SK-N-SH (cell line): Measurements from ENCODE around the gene KNCN. TPM values are rescaled to one million over a fixed set of nuclear protein-coding genes. Genes with fewer than 3 reads are reported as not detected.

ENCODE experiments used
- CTCF ChIA-PET: fragments of 300-600, 350-600 bp; formaldehyde crosslinking; extraction: SDS; loops from one replicate; lab custom pipeline; 2021; lab: Yijun Ruan, JAX
- POLR2A ChIA-PET: fragments of 350-600 bp; sonication (Branson Sonifier 250); formaldehyde crosslinking; extraction: SDS; loops from one replicate; lab custom pipeline; 2020; ENCODE audit warnings: antibody characterized with exemption, inconsistent platforms; lab: Yijun Ruan, JAX
- DNase-seq: peaks from one replicate; pipeline ENCODE4 v3.0.0; 2012
- H2AFZ ChIP-seq: fragments of 200-600 bp; sonication (generic); 2 replicates; pipeline ENCODE4 v1.8.1; 2016; ENCODE audit warnings: antibody characterized with exemption, mild to moderate bottlenecking, low read depth
- H3F3A ChIP-seq: fragments of 200-600 bp; sonication (generic); replicated peaks from 2 replicates; pipeline ENCODE3; 2016; ENCODE audit warnings: antibody characterized with exemption, mild to moderate bottlenecking; ENCODE audit not compliant: insufficient read depth
- H3K27ac ChIP-seq, 2 experiments: fragments of 200-500 bp in 1 of 2; fragments of 200-600 bp in 1 of 2; sonication (Bioruptor generic) in 1 of 2; sonication (generic), shearing (Covaris generic) in 1 of 2; 2 replicates each; pipeline versions ENCODE4 v1.5.1 to v1.6.1; 2014 to 2016; ENCODE audit warnings: low read depth in 2 of 2, inconsistent platforms in 1 of 2, low read length in 1 of 2, mild to moderate bottlenecking in 1 of 2, mixed read lengths in 1 of 2
- H3K27me3 ChIP-seq: fragments of 200-600 bp; sonication (generic), shearing (Covaris generic); 2 replicates; pipeline ENCODE4 v1.6.1; 2016; ENCODE audit warnings: mixed run types; ENCODE audit not compliant: insufficient read depth
- H3K36me3 ChIP-seq, 2 experiments: fragments of 200-500 bp in 1 of 2; fragments of 200-600 bp in 1 of 2; sonication (Bioruptor generic) in 1 of 2; sonication (generic) in 1 of 2; replicated peaks in 1 of 2; 2 replicates each; pipeline versions ENCODE3 to v1.5.1; 2014 to 2016; ENCODE audit warnings: low read length in 1 of 2, mild to moderate bottlenecking in 1 of 2; ENCODE audit not compliant: insufficient read depth in 2 of 2, control insufficient read depth in 1 of 2
- H3K4me1 ChIP-seq, 2 experiments: fragments of 200-500 bp in 1 of 2; fragments of 200-600 bp in 1 of 2; sonication (Bioruptor generic) in 1 of 2; sonication (generic), shearing (Covaris generic) in 1 of 2; 2 replicates each; pipeline versions ENCODE4 v1.5.1 to v1.6.1; 2014 to 2016; ENCODE audit warnings: low read depth in 1 of 2, low read length in 1 of 2, mixed run types in 1 of 2; ENCODE audit not compliant: insufficient read depth in 2 of 2, control insufficient read depth in 1 of 2
- H3K4me2 ChIP-seq: fragments of 200-600 bp; sonication (generic), shearing (Covaris generic); 2 replicates; pipeline ENCODE4 v1.6.1; 2017; ENCODE audit warnings: mixed run types
- H3K4me3 ChIP-seq, 2 experiments: fragments of 200-500 bp in 1 of 2; fragments of 200-600 bp in 1 of 2; sonication (Bioruptor generic) in 1 of 2; sonication (generic), shearing (Covaris generic) in 1 of 2; 2 replicates each; pipeline versions ENCODE4 v1.5.1 to v1.8.1; 2014 to 2016; ENCODE audit warnings: low read depth in 2 of 2, inconsistent platforms in 1 of 2, low read length in 1 of 2, mild to moderate bottlenecking in 1 of 2, mixed read lengths in 1 of 2, moderate library complexity in 1 of 2
- H3K79me2 ChIP-seq: fragments of 200-600 bp; sonication (generic); 2 replicates; pipeline ENCODE4 v1.8.1; 2017; ENCODE audit warnings: mild to moderate bottlenecking; ENCODE audit not compliant: insufficient read depth
- H3K9ac ChIP-seq: fragments of 200-600 bp; sonication (generic); 2 replicates; pipeline ENCODE4 v1.6.1; 2017; ENCODE audit warnings: mixed run types
- H3K9me2 ChIP-seq: fragments of 200-600 bp; sonication (generic); 2 replicates; pipeline ENCODE4 v1.6.1; 2017; ENCODE audit warnings: mixed run types
- H3K9me3 ChIP-seq: fragments of 200-600 bp; sonication (generic); 2 replicates; pipeline ENCODE4 v1.6.1; 2017; ENCODE audit warnings: mixed run types, mild to moderate bottlenecking, moderate library complexity
- H4K20me1 ChIP-seq: fragments of 200-600 bp; sonication (generic); 2 replicates; pipeline ENCODE4 v1.6.1; 2017; ENCODE audit warnings: mild to moderate bottlenecking, mixed run types; ENCODE audit not compliant: insufficient read depth
- CHD2 ChIP-seq: fragments of 150-350 bp; IDR thresholded peaks from 2 replicates; pipeline ENCODE4 v1.6.1; 2018; ENCODE audit warnings: low read length; ENCODE audit not compliant: partially characterized antibody
- EZH2phosphoT487 ChIP-seq: fragments of 200-600 bp; sonication (generic); IDR thresholded peaks from 2 replicates; pipeline ENCODE4 v1.6.1; 2017; ENCODE audit warnings: low read depth, mixed run types, mild to moderate bottlenecking, antibody characterized with exemption, moderate library complexity, borderline replicate concordance
- NFIC ChIP-seq: IDR thresholded peaks from 2 replicates; pipeline ENCODE4 v1.4.0; 2012; ENCODE audit warnings: borderline replicate concordance
- PBX3 ChIP-seq: IDR thresholded peaks from 2 replicates; pipeline ENCODE4; 2012
- RCOR1 ChIP-seq: fragments of 150-350 bp; IDR thresholded peaks from 2 replicates; pipeline ENCODE4 v1.6.1; 2017; ENCODE audit warnings: antibody characterized with exemption, low read length
- RFX5 ChIP-seq: IDR thresholded peaks from 2 replicates; pipeline ENCODE4 v1.6.1; 2012; ENCODE audit warnings: mild to moderate bottlenecking, improper control_type of control experiment, low read length
- SIN3A ChIP-seq: IDR thresholded peaks from 2 replicates; pipeline ENCODE4 v1.6.1; 2012; ENCODE audit warnings: low read depth, mild to moderate bottlenecking, low read length, moderate library complexity, borderline replicate concordance
- TEAD4 ChIP-seq: IDR thresholded peaks from 2 replicates; pipeline ENCODE4 v1.4.0; 2012; ENCODE audit warnings: mild to moderate bottlenecking, borderline replicate concordance; ENCODE audit not compliant: insufficient read depth
- USF2 ChIP-seq: fragments of 150-350 bp; IDR thresholded peaks from 2 replicates; pipeline ENCODE4 v1.6.1; 2017; ENCODE audit warnings: antibody characterized with exemption, low read length, low read depth, borderline replicate concordance
- WGBS: methylation state at CpG from one replicate; pipeline ENCODE4 v1.1.6; 2017; ENCODE audit warnings: low lambda C conversion rate; 5-methylcytosine and 5-hydroxymethylcytosine counted together
- polyA plus RNA-seq, 3 experiments: library from polyadenylated mRNA; depleted of rRNA; stranded (reverse); fragments of >200 nt; gene quantifications; 2 replicates each; pipeline ENCODE4 v1.2.3, GENCODE V29; 2012
- TF ChIP-seq, protein P1 (sequence below): fragments of 150-350 bp; IDR thresholded peaks from 2 replicates; pipeline ENCODE4 v1.6.1; 2016; ENCODE audit warnings: mild to moderate bottlenecking, low read depth, low read length

The KNCN gene
- polyA plus RNA-seq, 1 of the 3 experiments (the other 2 are of a cell fraction): not detected

DNA sequence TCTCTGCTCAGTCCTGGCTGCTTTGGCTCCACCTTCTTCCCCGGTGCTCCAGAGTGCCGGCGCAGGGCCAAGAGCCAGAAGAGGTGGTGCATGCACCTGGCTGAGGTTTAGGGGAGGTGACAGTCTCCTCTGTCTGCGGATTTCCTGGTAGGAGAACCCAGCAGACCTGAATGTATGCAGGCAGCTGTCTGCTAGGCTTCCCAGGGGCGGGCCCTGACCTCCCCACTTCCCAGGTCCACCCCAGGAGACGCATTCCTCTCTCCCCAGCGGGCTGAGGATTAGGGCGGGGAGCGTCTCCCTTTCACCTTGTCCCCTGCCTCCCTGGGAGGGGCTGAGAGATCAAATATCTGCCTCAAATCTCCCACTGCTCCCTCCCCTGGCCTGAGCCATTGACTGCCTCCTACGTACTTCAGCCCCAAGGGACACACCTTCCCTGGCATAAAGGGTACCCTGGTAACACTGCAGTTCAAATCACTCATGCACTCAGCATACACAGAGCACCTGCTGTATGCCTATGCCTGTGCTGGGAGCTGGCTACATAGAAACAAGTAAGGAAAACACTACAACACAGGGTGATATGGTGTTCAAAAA, 34.3 kb downstream of the KNCN start (continued):
- TF ChIP-seq PBX3: no peak
- TF ChIP-seq EZH2phosphoT487: no peak

- Histone ChIP-seq H3K27me3 (no peaks in the 10 kb centered on the region), H3K9me2 (no peaks in the 10 kb centered on the region), H3K4me2 (no peak overlapping the region), H3K4me1 (peaks cover 12 to 22% of the 10 kb centered on the region in 2 experiments; a peak in 3 of 4 replicates), H3K27ac (no peak overlapping the region), H3K9me3 (no peaks in the 10 kb centered on the region), H3K4me3 (no peak overlapping the region), H3K79me2 (no peaks in the 10 kb centered on the region), H3K9ac (no peak overlapping the region), H2AFZ (no peak overlapping the region), H3K36me3 (no peaks in the 10 kb centered on the region), H3F3A (peaks cover 12% of the 10 kb centered on the region), H4K20me1 (no peaks in the 10 kb centered on the region)
- ChIA-PET CTCF (interaction anchor here (1.0 to 5.9 kb wide), 5 partner anchors 9 to 71 kb away, joined by 4 to 38 read pairs (median 4); no protein-coding TSS in a partner anchor), POLR2A (interaction anchor here (0.9 kb wide), 1 partner anchor 11 kb away, joined by 4 read pairs; no protein-coding TSS in a partner anchor)
- DNase-seq: no peak
- 91% methylated on average over 12 of the region's 12 CpGs for WGBS
- TF ChIP-seq TEAD4 (no peak), USF2 (no peak), RFX5 (no peak), NFIC (no peak), RCOR1 (no peak), CHD2 (no peak), PBX3 (no peak), SIN3A (no peak)
- TF ChIP-seq, protein P1, sequence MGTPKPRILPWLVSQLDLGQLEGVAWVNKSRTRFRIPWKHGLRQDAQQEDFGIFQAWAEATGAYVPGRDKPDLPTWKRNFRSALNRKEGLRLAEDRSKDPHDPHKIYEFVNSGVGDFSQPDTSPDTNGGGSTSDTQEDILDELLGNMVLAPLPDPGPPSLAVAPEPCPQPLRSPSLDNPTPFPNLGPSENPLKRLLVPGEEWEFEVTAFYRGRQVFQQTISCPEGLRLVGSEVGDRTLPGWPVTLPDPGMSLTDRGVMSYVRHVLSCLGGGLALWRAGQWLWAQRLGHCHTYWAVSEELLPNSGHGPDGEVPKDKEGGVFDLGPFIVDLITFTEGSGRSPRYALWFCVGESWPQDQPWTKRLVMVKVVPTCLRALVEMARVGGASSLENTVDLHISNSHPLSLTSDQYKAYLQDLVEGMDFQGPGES: no peak
Observed at GRCh38 chr1:46516200-46516950, 35.1 kb downstream of the KNCN start.
